ENCODE results near the gene COX18. TPM values are rescaled to one million over a fixed set of nuclear protein-coding genes. Genes with fewer than 3 reads are reported as not detected.

The COX18 gene
- total RNA-seq, 1 experiment from 2014 or later, result 9.9 TPM

- ChIA-PET POLR2A (no interaction called here), CTCF (no interaction called here)
- intact Hi-C loops (cut with micrococcal nuclease; ENCODE audit: unreplicated experiment), result no loop called here
- in situ Hi-C loops (cut with HindIII; ENCODE audit: low pct_unique_long_range_greater_than_20kb, low sequenced_read_pairs), result no loop called here
- ATAC-seq (no peak), DNase-seq (ENCODE audit: low read depth, low spot score) (no peak)
- no peaks in the 10 kb centered on the region for H3K4me1 ChIP-seq (ENCODE audit: control insufficient read depth, insufficient read depth, low read length)
- TF ChIP-seq CTCF (IDR thresholded peaks at IDR 0.05) (no peak), TCF7L2 (IDR thresholded peaks at IDR 0.05; ENCODE audit: low read depth, low read length) (no peak), SIN3A (IDR thresholded peaks at IDR 0.05; ENCODE audit: borderline replicate concordance, insufficient read depth, low read depth, low read length) (no peak), POLR2AphosphoS5 (IDR thresholded peaks at IDR 0.05; ENCODE audit: low read depth, low read length) (no peak)
- TF ChIP-seq, protein P1, sequence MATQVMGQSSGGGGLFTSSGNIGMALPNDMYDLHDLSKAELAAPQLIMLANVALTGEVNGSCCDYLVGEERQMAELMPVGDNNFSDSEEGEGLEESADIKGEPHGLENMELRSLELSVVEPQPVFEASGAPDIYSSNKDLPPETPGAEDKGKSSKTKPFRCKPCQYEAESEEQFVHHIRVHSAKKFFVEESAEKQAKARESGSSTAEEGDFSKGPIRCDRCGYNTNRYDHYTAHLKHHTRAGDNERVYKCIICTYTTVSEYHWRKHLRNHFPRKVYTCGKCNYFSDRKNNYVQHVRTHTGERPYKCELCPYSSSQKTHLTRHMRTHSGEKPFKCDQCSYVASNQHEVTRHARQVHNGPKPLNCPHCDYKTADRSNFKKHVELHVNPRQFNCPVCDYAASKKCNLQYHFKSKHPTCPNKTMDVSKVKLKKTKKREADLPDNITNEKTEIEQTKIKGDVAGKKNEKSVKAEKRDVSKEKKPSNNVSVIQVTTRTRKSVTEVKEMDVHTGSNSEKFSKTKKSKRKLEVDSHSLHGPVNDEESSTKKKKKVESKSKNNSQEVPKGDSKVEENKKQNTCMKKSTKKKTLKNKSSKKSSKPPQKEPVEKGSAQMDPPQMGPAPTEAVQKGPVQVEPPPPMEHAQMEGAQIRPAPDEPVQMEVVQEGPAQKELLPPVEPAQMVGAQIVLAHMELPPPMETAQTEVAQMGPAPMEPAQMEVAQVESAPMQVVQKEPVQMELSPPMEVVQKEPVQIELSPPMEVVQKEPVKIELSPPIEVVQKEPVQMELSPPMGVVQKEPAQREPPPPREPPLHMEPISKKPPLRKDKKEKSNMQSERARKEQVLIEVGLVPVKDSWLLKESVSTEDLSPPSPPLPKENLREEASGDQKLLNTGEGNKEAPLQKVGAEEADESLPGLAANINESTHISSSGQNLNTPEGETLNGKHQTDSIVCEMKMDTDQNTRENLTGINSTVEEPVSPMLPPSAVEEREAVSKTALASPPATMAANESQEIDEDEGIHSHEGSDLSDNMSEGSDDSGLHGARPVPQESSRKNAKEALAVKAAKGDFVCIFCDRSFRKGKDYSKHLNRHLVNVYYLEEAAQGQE (IDR thresholded peaks at IDR 0.05; ENCODE audit: insufficient read depth in 1 of 2, low read depth in 2 of 2, low read length in 1 of 2), result no peak
- H3K27ac ChIP-seq (ENCODE audit: low read length), result no peak overlapping the region
- no TSS peak for BruUV-seq (replicated peaks)
- H3K4me3 ChIP-seq (ENCODE audit: low read depth in 2 of 2, low read length in 2 of 2), result no peak overlapping the region
- no peaks in the 10 kb centered on the region for H3K27me3 ChIP-seq (ENCODE audit: control insufficient read depth, insufficient read depth, low read length)
- no peaks in the 10 kb centered on the region for H3K36me3 ChIP-seq (ENCODE audit: control insufficient read depth, insufficient read depth, low read length)
- H3K9me3 ChIP-seq (ENCODE audit: control insufficient read depth, insufficient read depth, low read depth, low read length), result no peaks in the 10 kb centered on the region
These were observed 64.0 kb downstream of the COX18 start for GRCh38 chr4:73005514-73005913.

Other genes with a start within 250 kb of the COX18 start
- gene ANKRD17, start 189.1 kb upstream of the COX18 start, total RNA-seq (2021; ENCODE audit: unreplicated experiment), result 38.5 TPM